Natural killer cell (primary cell): ENCODE data around the gene TMPRSS7. TPM values are rescaled to one million over a fixed set of nuclear protein-coding genes. Genes with fewer than 3 reads are reported as not detected.

Source experiments
- ATAC-seq, 3 donors: fragments of 150-1000 bp in 2 of 3; fragments of 200-7000 bp in 1 of 3; cut with Tn5 transposase; 1 replicate in 1 of 3; 2 replicates in 2 of 3; pipeline ENCODE4 v1.10.0; 2021; ENCODE audit warnings: mild to moderate bottlenecking in 2 of 3, moderate library complexity in 2 of 3
- DNase-seq, 2 donors: peaks; one replicate each; pipeline versions ENCODE4 v3.0.0 to v3.0.0-alpha.2; 2013 to 2021; ENCODE audit warnings: mixed read lengths in 1 of 2
- H3K27ac ChIP-seq: one replicate; pipeline ENCODE4 v1.5.1; 2013; ENCODE audit warnings: mild to moderate bottlenecking, low read length
- H3K27me3 ChIP-seq: one replicate; pipeline ENCODE4 v1.6.1; 2013; ENCODE audit warnings: low read length; ENCODE audit not compliant: control insufficient read depth, insufficient read depth
- H3K36me3 ChIP-seq: one replicate; pipeline ENCODE4 v1.6.1; 2013; ENCODE audit warnings: low read length; ENCODE audit not compliant: control insufficient read depth, insufficient read depth
- H3K4me1 ChIP-seq: one replicate; pipeline ENCODE4 v1.6.1; 2013; ENCODE audit warnings: low read length; ENCODE audit not compliant: control insufficient read depth, insufficient read depth
- H3K4me3 ChIP-seq: one replicate; pipeline ENCODE4 v1.5.1; 2013; ENCODE audit warnings: low read length
- H3K9me3 ChIP-seq: one replicate; pipeline ENCODE4 v1.6.1; 2013; ENCODE audit warnings: low read length; ENCODE audit not compliant: control insufficient read depth, insufficient read depth
- H3K27ac Mint-ChIP-seq, 2 donors: one replicate each; pipeline ENCODE4 v1.8.0; 2022; ENCODE audit warnings: mild to moderate bottlenecking in 2 of 2, mixed read lengths in 2 of 2, moderate library complexity in 1 of 2
- H3K27me3 Mint-ChIP-seq, 2 donors: one replicate each; pipeline ENCODE4 v1.8.0; 2022; ENCODE audit warnings: low read depth in 2 of 2, mixed read lengths in 2 of 2
- H3K36me3 Mint-ChIP-seq: one replicate; pipeline ENCODE4 v1.8.0; 2022; ENCODE audit warnings: mixed read lengths
- H3K4me1 Mint-ChIP-seq, 2 donors: one replicate each; pipeline ENCODE4 v1.8.0; 2022; ENCODE audit warnings: mixed read lengths in 2 of 2
- H3K4me3 Mint-ChIP-seq: one replicate; pipeline ENCODE4 v1.8.0; 2022; ENCODE audit warnings: mild to moderate bottlenecking, moderate library complexity, mixed read lengths
- H3K9me3 Mint-ChIP-seq, 2 donors: one replicate each; pipeline ENCODE4 v1.8.0; 2022; ENCODE audit warnings: mixed read lengths in 2 of 2
- WGBS: methylation state at CpG from one replicate; pipeline ENCODE4 v1.1.7; 2013; ENCODE audit warnings: missing lambda C conversion rate; ENCODE audit not compliant: insufficient coverage; 5-methylcytosine and 5-hydroxymethylcytosine counted together
- intact Hi-C: fragments of 100-400 bp; cut with micrococcal nuclease; formaldehyde crosslinking; loops from one replicate; pipeline ENCODE4 v1.14.2; 2022
- total RNA-seq, 4 donors: library from RNA; stranded (reverse); fragments of 120-200 nt in 1 of 4; gene quantifications; one replicate each; pipeline versions ENCODE4 v1.2.3 to v1.2.4, GENCODE V29; 2013 to 2022
- TF ChIP-seq, protein P1 (sequence below): fragments of 200-600 bp; IDR thresholded peaks from one replicate; pipeline ENCODE4 v1.8.0; 2022; ENCODE audit warnings: antibody characterized with exemption

TMPRSS7 gene
- total RNA-seq, 3 donors from 2014 or later (not counting 1 experiment from before 2014, with no cell fraction given): not detected

DNA sequence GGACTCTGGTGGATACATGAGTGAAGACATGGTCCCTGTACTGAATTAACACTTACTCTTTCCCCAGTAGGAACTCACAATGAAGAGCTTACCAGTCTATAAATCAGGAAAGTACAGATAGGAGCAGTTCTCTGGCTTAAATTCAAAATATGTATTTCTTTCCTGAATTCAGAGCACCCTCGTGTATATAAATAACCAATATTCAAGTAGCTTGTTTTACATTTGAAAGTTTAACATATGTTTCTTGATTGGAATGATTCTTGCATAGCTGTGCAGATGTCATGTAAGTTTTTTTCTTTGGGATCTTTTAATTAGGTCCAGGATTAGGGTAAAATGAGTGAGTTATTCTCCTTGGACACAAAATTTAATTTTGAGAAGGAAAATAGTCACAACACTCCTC is 14.8 kb upstream of the TMPRSS7 start:
- H3K4me1 ChIP-seq: no peaks in the 10 kb centered on the region
- Mint-ChIP-seq H3K4me3 (no peak overlapping the region), H3K4me1 (no peaks in the 10 kb centered on the region), H3K27ac (no peak overlapping the region), H3K27me3 (no peaks in the 10 kb centered on the region), H3K36me3 (no peaks in the 10 kb centered on the region), H3K9me3 (no peaks in the 10 kb centered on the region)
- TF ChIP-seq, protein P1, sequence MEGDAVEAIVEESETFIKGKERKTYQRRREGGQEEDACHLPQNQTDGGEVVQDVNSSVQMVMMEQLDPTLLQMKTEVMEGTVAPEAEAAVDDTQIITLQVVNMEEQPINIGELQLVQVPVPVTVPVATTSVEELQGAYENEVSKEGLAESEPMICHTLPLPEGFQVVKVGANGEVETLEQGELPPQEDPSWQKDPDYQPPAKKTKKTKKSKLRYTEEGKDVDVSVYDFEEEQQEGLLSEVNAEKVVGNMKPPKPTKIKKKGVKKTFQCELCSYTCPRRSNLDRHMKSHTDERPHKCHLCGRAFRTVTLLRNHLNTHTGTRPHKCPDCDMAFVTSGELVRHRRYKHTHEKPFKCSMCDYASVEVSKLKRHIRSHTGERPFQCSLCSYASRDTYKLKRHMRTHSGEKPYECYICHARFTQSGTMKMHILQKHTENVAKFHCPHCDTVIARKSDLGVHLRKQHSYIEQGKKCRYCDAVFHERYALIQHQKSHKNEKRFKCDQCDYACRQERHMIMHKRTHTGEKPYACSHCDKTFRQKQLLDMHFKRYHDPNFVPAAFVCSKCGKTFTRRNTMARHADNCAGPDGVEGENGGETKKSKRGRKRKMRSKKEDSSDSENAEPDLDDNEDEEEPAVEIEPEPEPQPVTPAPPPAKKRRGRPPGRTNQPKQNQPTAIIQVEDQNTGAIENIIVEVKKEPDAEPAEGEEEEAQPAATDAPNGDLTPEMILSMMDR: no peak
- intact Hi-C loops: no loop called here
- DNase-seq (no peak), ATAC-seq (no peak)
- no peaks in the 10 kb centered on the region for H3K27me3 ChIP-seq
- no peaks in the 10 kb centered on the region for H3K9me3 ChIP-seq
- no peaks in the 10 kb centered on the region for H3K36me3 ChIP-seq
- H3K27ac ChIP-seq: no peak overlapping the region
- WGBS: no CpG with 5 or more reads among the region's 1 CpG
- no peak overlapping the region for H3K4me3 ChIP-seq

DNA sequence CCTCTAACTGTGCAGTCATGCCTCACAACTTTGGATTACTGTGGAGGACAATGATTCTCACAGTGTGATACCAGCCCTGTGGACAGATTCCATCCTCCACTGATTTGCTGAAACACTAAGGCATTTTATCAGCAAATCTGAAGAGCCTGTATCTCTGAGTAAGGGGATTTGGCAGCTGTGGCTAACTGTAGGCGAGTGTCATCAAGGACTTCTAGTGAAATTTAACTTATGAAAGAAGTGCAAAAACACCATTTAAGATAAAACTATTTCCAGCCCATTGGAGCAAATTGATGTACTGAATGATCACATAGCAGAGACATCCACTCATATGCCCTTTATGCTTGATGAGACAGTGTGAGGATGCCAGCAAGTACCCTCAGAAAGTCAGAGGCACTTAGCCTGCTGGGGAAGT is 13.9 kb upstream of the TMPRSS7 start:
- Histone ChIP-seq H3K27me3 (no peaks in the 10 kb centered on the region), H3K36me3 (no peaks in the 10 kb centered on the region), H3K4me1 (no peaks in the 10 kb centered on the region), H3K9me3 (no peaks in the 10 kb centered on the region), H3K4me3 (no peak overlapping the region), H3K27ac (no peak overlapping the region)
- H3K4me1 Mint-ChIP-seq: no peaks in the 10 kb centered on the region
- DNase-seq (no peak), ATAC-seq (no peak)
- H3K27ac Mint-ChIP-seq: no peak overlapping the region
- H3K9me3 Mint-ChIP-seq: no peaks in the 10 kb centered on the region
- no peak overlapping the region for H3K4me3 Mint-ChIP-seq
- H3K36me3 Mint-ChIP-seq: no peaks in the 10 kb centered on the region
- H3K27me3 Mint-ChIP-seq: no peaks in the 10 kb centered on the region
- TF ChIP-seq, protein P1: no peak
- intact Hi-C loops: no loop called here
- WGBS: 78% methylated on average over 1 of the region's 1 CpG

DNA sequence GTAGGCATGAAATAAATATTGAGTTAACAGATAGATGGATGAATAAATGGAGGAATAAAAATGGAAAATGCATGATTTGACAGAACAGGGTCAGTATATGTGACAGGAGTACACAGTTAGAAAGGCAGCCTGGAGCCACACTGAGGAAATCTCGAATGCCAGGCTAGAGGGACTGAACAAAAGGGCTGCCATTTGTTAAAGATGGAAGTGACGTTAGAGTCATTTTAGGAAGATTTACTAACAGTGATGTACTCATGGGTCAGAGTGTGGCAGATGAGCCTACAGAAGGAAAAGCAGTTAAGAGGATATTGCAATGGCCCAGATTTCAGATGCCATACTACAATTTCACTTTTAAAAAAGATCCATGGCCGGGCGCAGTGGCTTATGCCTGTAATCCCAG is 7.4 kb upstream of the TMPRSS7 start:
- Histone ChIP-seq H3K4me3 (no peak overlapping the region), H3K27me3 (no peaks in the 10 kb centered on the region), H3K36me3 (no peaks in the 10 kb centered on the region), H3K27ac (no peak overlapping the region), H3K9me3 (no peaks in the 10 kb centered on the region), H3K4me1 (no peaks in the 10 kb centered on the region)
- WGBS: 88% methylated on average over 4 of the region's 4 CpGs
- H3K9me3 Mint-ChIP-seq: no peaks in the 10 kb centered on the region
- no peaks in the 10 kb centered on the region for H3K4me1 Mint-ChIP-seq
- DNase-seq (no peak), ATAC-seq (no peak)
- no peak overlapping the region for H3K27ac Mint-ChIP-seq
- TF ChIP-seq, protein P1: no peak
- no peaks in the 10 kb centered on the region for H3K27me3 Mint-ChIP-seq
- intact Hi-C loops: no loop called here
- no peak overlapping the region for H3K4me3 Mint-ChIP-seq
- no peaks in the 10 kb centered on the region for H3K36me3 Mint-ChIP-seq

DNA sequence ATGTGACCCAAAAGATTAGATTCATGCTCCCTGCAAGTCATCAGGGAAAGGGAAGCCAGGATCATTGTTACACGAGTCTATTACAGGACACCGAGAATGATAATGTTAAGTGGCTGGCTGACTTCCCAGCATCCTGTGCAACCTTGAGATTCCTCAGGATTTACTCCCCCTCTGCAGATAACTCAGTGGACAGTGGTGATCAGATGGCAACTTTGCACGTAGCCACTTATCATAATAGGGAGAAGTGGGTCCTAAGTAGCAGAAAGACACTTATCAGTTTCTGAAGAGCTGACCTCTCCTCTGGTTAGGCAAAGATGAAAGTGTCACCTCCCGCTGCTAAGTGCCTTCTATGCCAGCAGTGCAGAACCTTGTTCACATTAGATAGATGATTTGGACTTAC is 6.7 kb upstream of the TMPRSS7 start:
- H3K36me3 Mint-ChIP-seq: no peaks in the 10 kb centered on the region
- no peaks in the 10 kb centered on the region for H3K36me3 ChIP-seq
- 83% methylated on average over 4 of the region's 4 CpGs for WGBS
- H3K27ac Mint-ChIP-seq: no peak overlapping the region
- intact Hi-C loops: no loop called here
- DNase-seq (no peak), ATAC-seq (no peak)
- no peaks in the 10 kb centered on the region for H3K27me3 ChIP-seq
- H3K4me1 Mint-ChIP-seq: no peaks in the 10 kb centered on the region
- no peaks in the 10 kb centered on the region for H3K9me3 ChIP-seq
- H3K4me3 ChIP-seq: no peak overlapping the region
- no peaks in the 10 kb centered on the region for H3K9me3 Mint-ChIP-seq
- H3K27ac ChIP-seq: no peak overlapping the region
- H3K4me3 Mint-ChIP-seq: no peak overlapping the region
- H3K4me1 ChIP-seq: no peaks in the 10 kb centered on the region
- no peaks in the 10 kb centered on the region for H3K27me3 Mint-ChIP-seq
- TF ChIP-seq, protein P1: no peak
